Activated naive CD4-positive, alpha-beta T cell treated with anti-CD3 and anti-CD28 coated beads, Interleukin-2, amount 50 U/mL, for 72 hours (primary cell): ENCODE data around the gene OSBP2. TPM values are rescaled to one million over a fixed set of nuclear protein-coding genes. Genes with fewer than 3 reads are reported as not detected.

Experiments
- ATAC-seq, 2 donors: fragments of 150-1000 bp; cut with Tn5 transposase; 2 replicates each; pipeline ENCODE4 v1.10.0; 2021; ENCODE audit warnings: mild to moderate bottlenecking in 2 of 2, moderate library complexity in 2 of 2
- DNase-seq, 2 donors: peaks; one replicate each; pipeline ENCODE4 v3.0.0; 2021 to 2022; ENCODE audit warnings: low spot score in 2 of 2
- H3K27ac Mint-ChIP-seq, 2 donors: one replicate each; pipeline ENCODE4 v1.8.0; 2022; ENCODE audit warnings: mild to moderate bottlenecking in 2 of 2, mixed read lengths in 2 of 2
- H3K36me3 Mint-ChIP-seq, 2 donors: one replicate each; pipeline ENCODE4 v1.8.0; 2022; ENCODE audit warnings: mixed read lengths in 2 of 2
- H3K9me3 Mint-ChIP-seq, 2 donors: one replicate each; pipeline ENCODE4 v1.8.0; 2022; ENCODE audit warnings: mixed read lengths in 2 of 2
- total RNA-seq, 2 donors: library from RNA; stranded (reverse); gene quantifications; one replicate each; pipeline ENCODE4 v1.2.3, GENCODE V29; 2022

Gene OSBP2
- total RNA-seq, 2 donors from 2014 or later = 1.7 to 6.1 TPM

GRCh38 chr22:30860176-30861105 lies 165.8 kb downstream of the OSBP2 start:
- Mint-ChIP-seq H3K9me3 (no peaks in the 10 kb centered on the region), H3K27ac (no peak overlapping the region), H3K36me3 (no peaks in the 10 kb centered on the region)
- DNase-seq (peak in 1 of 2 donors; percentile 46), ATAC-seq (no peak)

DNA sequence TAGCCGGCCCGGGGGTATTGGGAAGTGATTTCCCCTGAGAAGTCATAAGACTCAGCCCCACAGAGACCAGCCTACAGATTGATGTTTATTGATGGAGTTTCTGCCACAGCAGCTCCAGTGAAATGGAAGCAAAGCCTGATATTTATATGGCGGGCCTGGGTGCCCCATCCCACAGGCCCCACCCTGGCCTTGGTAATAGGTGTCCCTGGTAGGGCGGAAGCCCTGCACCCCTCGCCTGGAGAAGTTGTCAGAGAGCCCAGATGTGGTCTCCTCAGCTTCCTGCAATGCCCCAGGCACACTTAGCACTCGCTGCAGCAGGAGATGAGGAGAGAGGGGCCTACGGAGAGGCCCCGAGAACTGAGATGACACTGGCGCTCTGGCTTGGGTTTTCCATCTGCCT lies 166.5 kb downstream of the OSBP2 start:
- no peak overlapping the region for H3K27ac Mint-ChIP-seq
- no peak for ATAC-seq
- no peaks in the 10 kb centered on the region for H3K36me3 Mint-ChIP-seq
- no peak for DNase-seq
- no peaks in the 10 kb centered on the region for H3K9me3 Mint-ChIP-seq

DNA sequence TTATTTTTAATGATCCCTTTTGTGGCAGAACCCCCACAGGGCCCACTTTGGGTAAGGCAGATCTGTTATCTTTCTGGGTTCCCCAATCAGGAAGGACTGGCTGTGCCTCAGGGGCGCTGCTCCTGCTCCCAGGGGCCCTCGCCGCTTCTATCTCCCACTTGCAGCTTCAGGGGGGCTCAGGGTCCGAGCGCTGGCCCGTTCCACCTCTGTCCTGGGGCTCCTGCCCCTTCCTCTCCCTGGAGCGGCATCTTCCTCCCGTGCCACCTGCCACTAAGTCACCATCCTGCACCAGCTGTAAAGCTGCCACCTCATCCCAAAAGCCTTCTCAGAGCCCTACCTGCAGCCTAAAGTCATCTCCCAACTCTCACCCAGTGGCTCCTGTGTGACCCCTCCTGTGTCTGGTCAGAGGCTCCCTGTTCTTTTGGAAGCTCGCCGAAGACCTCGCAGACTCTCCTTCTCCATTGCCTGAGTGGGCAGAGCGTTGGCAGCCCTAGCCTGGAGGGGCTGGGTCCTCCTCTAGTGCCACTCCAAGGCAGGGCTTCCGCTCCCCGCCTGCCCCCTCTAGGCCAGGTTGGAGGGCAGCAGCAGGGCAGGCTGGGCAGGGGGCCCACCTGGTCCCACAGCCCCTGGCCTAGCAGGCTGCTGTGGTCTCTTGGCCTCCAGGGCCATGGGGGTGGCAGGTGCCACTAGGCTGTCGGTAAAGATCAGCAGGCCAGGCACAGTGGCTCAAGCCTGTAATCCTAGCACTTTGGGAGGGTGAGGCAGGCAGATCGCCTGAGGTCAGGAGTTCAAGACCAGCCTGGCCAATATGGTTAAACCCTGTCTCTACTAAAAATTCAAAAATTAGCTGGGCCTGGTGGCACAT lies 167.2 kb downstream of the OSBP2 start:
- DNase-seq = peak in 1 of 2 donors; percentile 34
- Mint-ChIP-seq H3K27ac (no peak overlapping the region), H3K9me3 (no peaks in the 10 kb centered on the region), H3K36me3 (no peaks in the 10 kb centered on the region)
- ATAC-seq = no peak

DNA sequence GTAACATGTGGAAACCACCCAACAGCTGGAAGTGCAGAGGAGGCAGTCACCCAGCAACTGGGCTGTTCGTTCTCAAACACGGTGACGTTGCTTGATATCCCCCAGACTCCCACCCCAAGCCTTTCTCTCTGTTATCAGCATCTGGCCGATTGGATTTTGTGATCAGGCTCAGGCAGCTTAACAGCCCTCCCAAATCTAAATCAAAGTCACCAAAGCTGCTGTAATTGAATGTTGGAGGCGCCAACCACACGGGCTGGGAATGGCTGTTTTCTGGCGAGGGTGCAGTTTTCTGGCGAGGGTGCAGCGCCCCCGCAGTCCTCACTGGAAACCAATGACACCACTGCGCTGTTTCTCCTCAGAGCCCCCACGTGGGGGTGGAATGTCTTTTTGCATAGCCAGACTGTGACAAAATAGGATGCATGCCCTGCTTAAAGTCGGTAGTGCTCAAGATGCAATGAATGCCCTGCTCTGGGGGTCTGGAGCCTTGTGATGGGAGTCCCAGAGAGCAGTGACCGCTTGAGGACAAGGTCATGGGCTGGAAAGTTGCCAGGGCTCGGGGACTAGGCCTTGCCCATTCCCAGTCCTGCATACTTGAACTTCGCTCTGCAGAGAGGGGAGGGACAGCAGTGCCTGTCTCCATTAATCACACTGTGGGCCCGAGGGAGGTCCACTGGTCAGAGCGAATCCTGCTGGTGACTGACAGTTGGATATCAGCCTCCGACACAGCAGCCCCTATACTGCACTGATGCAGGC lies 168.6 kb downstream of the OSBP2 start:
- DNase-seq (peak in 1 of 2 donors; percentile 33), ATAC-seq (no peak)
- no peaks in the 10 kb centered on the region for H3K36me3 Mint-ChIP-seq
- no peak overlapping the region for H3K27ac Mint-ChIP-seq
- no peaks in the 10 kb centered on the region for H3K9me3 Mint-ChIP-seq

DNA sequence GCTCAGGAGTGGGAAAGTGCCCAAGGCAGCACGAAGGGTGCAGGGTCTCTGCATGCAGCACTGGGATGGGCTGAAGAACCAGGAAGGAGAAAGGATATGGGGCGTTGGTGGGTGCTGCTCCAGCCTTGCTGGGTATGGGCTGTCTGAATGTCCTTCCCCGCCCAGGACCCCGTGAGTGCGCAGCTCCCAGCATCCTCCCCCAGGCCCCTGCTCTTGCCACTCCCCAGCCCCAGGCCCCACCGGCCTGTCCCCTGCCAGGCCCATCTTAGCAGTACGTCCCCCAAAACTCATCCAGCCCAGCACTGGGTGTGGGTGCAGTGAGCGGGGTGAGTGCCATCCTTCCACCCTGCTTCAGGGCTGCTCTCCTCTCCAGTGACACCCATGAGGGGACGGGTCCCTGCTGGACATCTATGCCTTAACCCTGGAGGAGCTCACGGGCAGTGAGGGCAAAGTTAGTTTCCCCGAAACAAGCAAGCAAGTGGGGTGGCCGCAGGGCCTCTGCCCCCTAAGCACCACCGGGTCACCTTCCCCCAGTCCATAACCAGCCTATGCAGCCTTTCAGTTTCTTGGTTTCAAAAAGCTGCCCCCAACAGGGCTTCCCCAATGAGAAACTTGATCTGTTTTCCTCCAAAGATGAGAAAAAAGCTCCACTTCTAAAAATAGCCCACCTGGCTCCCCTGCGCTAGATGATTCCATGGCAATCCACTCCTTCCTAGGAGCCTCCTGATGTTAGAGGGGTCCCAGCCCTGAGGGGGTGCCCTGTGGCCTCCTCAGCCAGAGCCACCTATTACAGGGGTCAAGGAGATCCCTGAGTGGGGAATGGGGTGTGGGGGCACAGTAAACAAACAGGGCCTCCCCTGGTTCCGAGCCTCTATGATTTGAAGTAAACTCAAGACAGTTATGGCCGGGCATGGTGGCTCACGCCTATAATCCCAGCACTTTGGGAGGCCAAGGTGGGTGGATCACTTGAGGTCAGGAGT lies 170.1 kb downstream of the OSBP2 start:
- no peaks in the 10 kb centered on the region for H3K9me3 Mint-ChIP-seq
- no peak for ATAC-seq
- H3K36me3 Mint-ChIP-seq = no peaks in the 10 kb centered on the region
- DNase-seq = peak in 1 of 2 donors; percentile 21
- H3K27ac Mint-ChIP-seq = no peak overlapping the region

- H3K27ac Mint-ChIP-seq = peak overlapping the region in 1 of 2 donors; percentile 50
- ATAC-seq (no peak), DNase-seq (peak in 1 of 2 donors; percentile 48)
- no peaks in the 10 kb centered on the region for H3K36me3 Mint-ChIP-seq
- no peaks in the 10 kb centered on the region for H3K9me3 Mint-ChIP-seq
These were observed 171.0 kb downstream of the OSBP2 start for GRCh38 chr22:30865656-30866055.

- H3K9me3 Mint-ChIP-seq = no peaks in the 10 kb centered on the region
- no peak overlapping the region for H3K27ac Mint-ChIP-seq
- DNase-seq (peak in 1 of 2 donors; percentile 37), ATAC-seq (no peak)
- H3K36me3 Mint-ChIP-seq = no peaks in the 10 kb centered on the region
These were observed 171.5 kb downstream of the OSBP2 start for GRCh38 chr22:30866216-30866615.

GRCh38 chr22:30866811-30867271 lies 172.2 kb downstream of the OSBP2 start:
- H3K9me3 Mint-ChIP-seq = no peaks in the 10 kb centered on the region
- DNase-seq (no peak), ATAC-seq (peak; percentile 22 to 48)
- H3K36me3 Mint-ChIP-seq = no peaks in the 10 kb centered on the region
- no peak overlapping the region for H3K27ac Mint-ChIP-seq

- ATAC-seq = no peak
- no peaks in the 10 kb centered on the region for H3K36me3 Mint-ChIP-seq
- H3K9me3 Mint-ChIP-seq = no peaks in the 10 kb centered on the region
- peak in 1 of 2 donors; percentile 43 for DNase-seq
- H3K27ac Mint-ChIP-seq = no peak overlapping the region
These were observed 173.3 kb downstream of the OSBP2 start for GRCh38 chr22:30867746-30868662.

DNA sequence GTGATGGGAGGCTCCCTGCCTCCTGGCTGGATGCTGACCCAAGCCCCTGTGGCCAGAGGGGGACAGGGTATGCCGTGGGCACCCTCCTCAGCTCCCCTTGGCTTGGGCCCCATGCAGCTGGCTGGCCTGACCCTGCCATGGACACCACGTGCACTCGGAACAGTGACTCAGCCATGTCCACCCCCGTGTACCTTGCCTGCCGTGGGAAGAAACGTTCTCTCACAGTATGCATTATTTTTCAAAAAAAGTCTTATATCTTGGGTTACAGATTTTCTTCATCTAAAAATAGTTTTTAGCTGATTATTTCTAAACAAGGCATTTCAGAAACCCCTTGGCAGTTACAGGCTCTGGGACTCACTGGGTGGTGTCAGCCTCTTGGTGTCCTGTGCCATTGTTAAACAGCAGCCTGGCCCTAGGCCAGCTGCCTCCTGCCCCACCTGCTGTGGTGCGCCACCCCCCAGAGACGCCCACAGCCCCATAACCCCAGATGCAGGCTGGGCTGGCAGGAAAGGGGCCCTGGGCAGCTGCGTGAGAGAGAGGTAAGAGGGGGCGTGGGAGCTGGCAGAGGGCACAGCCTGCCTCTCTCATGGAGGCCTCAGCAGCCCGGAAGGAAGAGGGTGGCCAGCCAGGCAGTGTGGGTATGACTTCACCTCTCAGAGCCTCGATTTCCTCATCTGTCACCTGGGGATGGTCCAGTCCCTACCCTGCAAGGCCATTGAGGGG lies 174.2 kb downstream of the OSBP2 start:
- Mint-ChIP-seq H3K9me3 (no peaks in the 10 kb centered on the region), H3K36me3 (no peaks in the 10 kb centered on the region), H3K27ac (peak overlapping the region in 1 of 2 donors; percentile 49)
- peak in 1 of 2 donors; percentile 13 for DNase-seq
- no peak for ATAC-seq

DNA sequence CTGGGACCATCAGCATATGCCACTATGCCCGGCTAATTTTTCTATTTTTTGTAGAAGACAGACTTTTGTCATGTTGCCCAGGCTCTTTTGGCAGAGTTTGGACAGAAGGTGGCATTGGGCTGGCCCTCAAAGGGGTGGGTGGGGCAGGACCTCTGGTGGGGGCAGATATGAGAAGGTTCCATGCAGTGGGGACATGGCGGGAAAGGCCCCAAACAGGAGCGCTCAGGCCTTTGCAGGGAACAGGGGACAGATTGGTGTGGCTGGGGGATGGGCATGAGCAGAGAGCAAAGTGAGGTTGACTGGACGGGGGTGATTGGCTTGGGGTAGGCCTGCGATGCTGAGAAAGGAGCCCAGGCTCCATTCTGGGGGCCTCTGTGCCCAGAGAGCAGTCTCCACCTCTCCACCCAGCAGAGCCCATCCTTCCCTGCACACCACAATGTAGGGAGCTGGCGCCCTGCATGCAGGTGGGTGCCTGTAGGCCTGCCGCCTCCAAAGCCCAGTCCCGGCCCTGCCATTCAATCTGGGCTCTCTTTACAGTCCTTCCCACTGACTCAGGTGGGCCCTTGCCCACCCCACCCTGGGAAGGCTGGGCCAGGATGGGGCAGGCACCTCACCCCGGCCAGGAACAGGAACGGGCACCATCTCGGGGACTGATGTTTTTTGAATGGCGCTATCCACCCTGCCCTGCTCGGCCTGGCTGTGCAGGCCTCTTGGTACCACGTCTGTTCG lies 175.2 kb downstream of the OSBP2 start:
- Mint-ChIP-seq H3K27ac (no peak overlapping the region), H3K36me3 (no peaks in the 10 kb centered on the region), H3K9me3 (no peaks in the 10 kb centered on the region)
- peak in 1 of 2 donors; percentile 35 for DNase-seq
- no peak for ATAC-seq

GRCh38 chr22:30870451-30871345 lies 176.0 kb downstream of the OSBP2 start:
- H3K9me3 Mint-ChIP-seq = no peaks in the 10 kb centered on the region
- no peak overlapping the region for H3K27ac Mint-ChIP-seq
- no peaks in the 10 kb centered on the region for H3K36me3 Mint-ChIP-seq
- peak in 1 of 2 donors; percentile 47 for DNase-seq
- no peak for ATAC-seq
